ENCODE measurements around the gene ROBO4.

GRCh38 chr11:124839972-124840621 is 57.6 kb downstream of the ROBO4 start:
- TF ChIP-seq CTCF (IDR thresholded peaks at IDR 0.05) (no peak), EP300 (IDR thresholded peaks at IDR 0.05) (no peak)
